Measurements from ENCODE around the gene MYH16.
"Not testable (repeated sequence)": the region's sequence is repeated elsewhere in the genome, so short reads cannot be mapped to it uniquely, and the experiment has no call there.

Gene MYH16

DNA sequence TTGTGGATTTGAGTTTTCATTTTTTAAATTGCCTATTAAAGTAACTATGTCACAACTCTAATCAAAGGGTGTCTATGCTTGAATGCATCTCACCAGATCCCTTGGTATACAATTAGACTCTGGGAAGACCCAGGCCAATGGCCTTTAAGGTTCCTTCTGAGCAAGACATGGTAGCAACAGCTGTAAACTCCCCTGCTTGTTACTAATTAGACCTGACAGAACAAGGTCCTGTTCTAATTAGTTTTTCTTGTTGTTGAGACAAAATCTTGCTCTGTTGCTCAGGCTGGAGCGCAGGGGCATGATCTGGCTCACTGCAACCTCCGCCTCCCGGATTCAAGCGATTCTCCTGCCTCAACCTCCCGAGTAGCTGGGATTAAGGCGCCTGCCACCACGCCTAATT lies 2.9 kb downstream of the MYH16 start:
- H3K4me3 ChIP-seq (ENCODE audit: low read depth, low read length) = no peak overlapping the region
- no peak for DNase-seq (ENCODE audit: low read depth)
- TF ChIP-seq POLR2A (IDR thresholded peaks at IDR 0.05; ENCODE audit: extremely low read depth, insufficient read length) = no peak
- no peak for TF ChIP-seq MYC (IDR thresholded peaks at IDR 0.05; ENCODE audit: low read depth, low read length)
- TF ChIP-seq MAX (IDR thresholded peaks at IDR 0.05; ENCODE audit: low read depth, low read length) = no peak
- TF ChIP-seq, protein P1, sequence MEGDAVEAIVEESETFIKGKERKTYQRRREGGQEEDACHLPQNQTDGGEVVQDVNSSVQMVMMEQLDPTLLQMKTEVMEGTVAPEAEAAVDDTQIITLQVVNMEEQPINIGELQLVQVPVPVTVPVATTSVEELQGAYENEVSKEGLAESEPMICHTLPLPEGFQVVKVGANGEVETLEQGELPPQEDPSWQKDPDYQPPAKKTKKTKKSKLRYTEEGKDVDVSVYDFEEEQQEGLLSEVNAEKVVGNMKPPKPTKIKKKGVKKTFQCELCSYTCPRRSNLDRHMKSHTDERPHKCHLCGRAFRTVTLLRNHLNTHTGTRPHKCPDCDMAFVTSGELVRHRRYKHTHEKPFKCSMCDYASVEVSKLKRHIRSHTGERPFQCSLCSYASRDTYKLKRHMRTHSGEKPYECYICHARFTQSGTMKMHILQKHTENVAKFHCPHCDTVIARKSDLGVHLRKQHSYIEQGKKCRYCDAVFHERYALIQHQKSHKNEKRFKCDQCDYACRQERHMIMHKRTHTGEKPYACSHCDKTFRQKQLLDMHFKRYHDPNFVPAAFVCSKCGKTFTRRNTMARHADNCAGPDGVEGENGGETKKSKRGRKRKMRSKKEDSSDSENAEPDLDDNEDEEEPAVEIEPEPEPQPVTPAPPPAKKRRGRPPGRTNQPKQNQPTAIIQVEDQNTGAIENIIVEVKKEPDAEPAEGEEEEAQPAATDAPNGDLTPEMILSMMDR (IDR thresholded peaks at IDR 0.05; ENCODE audit: low read depth, low read length) = no peak

DNA sequence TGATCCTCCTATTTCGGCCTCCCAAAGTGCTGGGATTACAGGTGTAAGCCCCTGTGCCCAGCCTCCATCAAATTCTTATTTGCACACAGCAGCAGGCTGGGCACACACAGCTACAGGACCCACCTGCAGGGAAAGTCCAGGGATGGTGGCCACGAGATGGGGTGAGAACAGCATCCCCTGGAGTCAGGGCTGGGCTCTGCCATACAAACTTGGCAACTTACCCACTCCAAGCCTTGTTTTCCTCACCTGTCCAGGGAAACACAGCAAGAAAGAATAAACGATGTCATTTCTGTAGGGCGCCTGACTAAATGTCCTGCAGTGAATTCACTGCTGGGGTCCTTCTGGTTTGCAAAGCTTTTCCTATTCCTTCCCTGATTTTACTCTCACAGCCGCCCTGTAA lies 5.5 kb downstream of the MYH16 start:
- no peak for DNase-seq (ENCODE audit: low read depth)
- no peak for TF ChIP-seq MAX (IDR thresholded peaks at IDR 0.05; ENCODE audit: low read depth, low read length)
- no peak for TF ChIP-seq POLR2A (IDR thresholded peaks at IDR 0.05; ENCODE audit: extremely low read depth, insufficient read length)
- TF ChIP-seq MYC (IDR thresholded peaks at IDR 0.05; ENCODE audit: low read depth, low read length) = no peak
- H3K4me3 ChIP-seq (ENCODE audit: low read depth, low read length) = no peak overlapping the region

- not testable (repeated sequence) for H3K4me3 ChIP-seq (ENCODE audit: low read depth, low read length); DNase-seq (ENCODE audit: low read depth)
Measured at GRCh38 chr7:99284165-99284564, 11.5 kb downstream of the MYH16 start.

GRCh38 chr7:99287779-99288534 lies 15.3 kb downstream of the MYH16 start:
- DNase-seq (ENCODE audit: low read depth) = no peak
- no peak overlapping the region for H3K4me3 ChIP-seq (ENCODE audit: low read depth, low read length)
- TF ChIP-seq MAX (IDR thresholded peaks at IDR 0.05; ENCODE audit: low read depth, low read length) (no peak), POLR2A (IDR thresholded peaks at IDR 0.05; ENCODE audit: extremely low read depth, insufficient read length) (no peak), MYC (IDR thresholded peaks at IDR 0.05; ENCODE audit: low read depth, low read length) (no peak)
- TF ChIP-seq, protein P1 (IDR thresholded peaks at IDR 0.05; ENCODE audit: low read depth, low read length) = no peak

DNA sequence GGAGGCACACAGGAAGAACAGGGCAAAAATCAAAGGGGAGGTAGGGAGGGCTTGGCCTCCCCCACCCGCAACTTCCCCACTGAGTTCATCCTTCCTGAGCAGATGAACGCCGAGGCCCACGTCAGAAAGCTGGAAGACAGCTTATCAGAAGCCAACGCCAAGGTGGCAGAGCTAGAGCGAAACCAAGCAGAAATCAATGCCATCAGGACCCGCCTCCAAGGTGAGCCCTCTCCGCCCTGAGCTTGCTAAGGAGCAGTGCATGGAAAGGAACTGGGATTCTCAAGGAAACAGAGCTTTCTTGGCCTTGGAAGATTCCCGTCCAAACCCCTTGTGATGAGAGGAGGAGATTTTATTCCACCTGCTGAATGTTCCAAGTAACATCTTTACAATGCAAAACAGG lies 16.5 kb downstream of the MYH16 start:
- H3K4me3 ChIP-seq (ENCODE audit: low read depth, low read length) = no peak overlapping the region
- TF ChIP-seq, protein P1 (IDR thresholded peaks at IDR 0.05; ENCODE audit: low read depth, low read length) = no peak
- TF ChIP-seq POLR2A (IDR thresholded peaks at IDR 0.05; ENCODE audit: extremely low read depth, insufficient read length) (no peak), MAX (IDR thresholded peaks at IDR 0.05; ENCODE audit: low read depth, low read length) (no peak), MYC (IDR thresholded peaks at IDR 0.05; ENCODE audit: low read depth, low read length) (no peak)
- no peak for DNase-seq (ENCODE audit: low read depth)

DNA sequence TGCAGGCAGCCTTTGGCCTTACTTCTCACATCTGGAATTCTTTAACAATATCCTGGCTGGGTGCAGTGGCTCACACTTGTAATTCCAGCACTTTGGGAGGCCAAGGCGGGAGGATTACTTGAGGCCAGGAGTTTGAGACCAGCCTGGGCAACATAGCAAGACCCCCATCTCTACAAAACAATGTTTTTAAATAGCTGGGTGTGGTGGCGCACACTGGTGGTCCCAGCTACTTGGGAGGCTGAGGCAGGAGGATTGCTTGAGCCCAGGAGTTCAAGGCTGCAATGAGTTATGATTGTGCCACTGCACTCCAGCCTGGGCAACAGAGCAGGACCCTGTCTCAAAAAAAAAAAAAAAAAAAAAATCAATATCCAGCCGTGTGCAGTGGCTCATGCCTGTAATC lies 17.5 kb downstream of the MYH16 start:
- not testable (repeated sequence) for H3K4me3 ChIP-seq (ENCODE audit: low read depth, low read length); DNase-seq (ENCODE audit: low read depth)

GRCh38 chr7:99290980-99291607 lies 18.5 kb downstream of the MYH16 start:
- TF ChIP-seq MYC (IDR thresholded peaks at IDR 0.05; ENCODE audit: low read depth, low read length) (no peak), MAX (IDR thresholded peaks at IDR 0.05; ENCODE audit: low read depth, low read length) (no peak), POLR2A (IDR thresholded peaks at IDR 0.05; ENCODE audit: extremely low read depth, insufficient read length) (no peak)
- TF ChIP-seq, protein P1 (IDR thresholded peaks at IDR 0.05; ENCODE audit: low read depth, low read length) = no peak
- no peak overlapping the region for H3K4me3 ChIP-seq (ENCODE audit: low read depth, low read length)
- DNase-seq (ENCODE audit: low read depth) = no peak
